Measurements from ENCODE around the gene ZNF831.

Gene ZNF831

DNA sequence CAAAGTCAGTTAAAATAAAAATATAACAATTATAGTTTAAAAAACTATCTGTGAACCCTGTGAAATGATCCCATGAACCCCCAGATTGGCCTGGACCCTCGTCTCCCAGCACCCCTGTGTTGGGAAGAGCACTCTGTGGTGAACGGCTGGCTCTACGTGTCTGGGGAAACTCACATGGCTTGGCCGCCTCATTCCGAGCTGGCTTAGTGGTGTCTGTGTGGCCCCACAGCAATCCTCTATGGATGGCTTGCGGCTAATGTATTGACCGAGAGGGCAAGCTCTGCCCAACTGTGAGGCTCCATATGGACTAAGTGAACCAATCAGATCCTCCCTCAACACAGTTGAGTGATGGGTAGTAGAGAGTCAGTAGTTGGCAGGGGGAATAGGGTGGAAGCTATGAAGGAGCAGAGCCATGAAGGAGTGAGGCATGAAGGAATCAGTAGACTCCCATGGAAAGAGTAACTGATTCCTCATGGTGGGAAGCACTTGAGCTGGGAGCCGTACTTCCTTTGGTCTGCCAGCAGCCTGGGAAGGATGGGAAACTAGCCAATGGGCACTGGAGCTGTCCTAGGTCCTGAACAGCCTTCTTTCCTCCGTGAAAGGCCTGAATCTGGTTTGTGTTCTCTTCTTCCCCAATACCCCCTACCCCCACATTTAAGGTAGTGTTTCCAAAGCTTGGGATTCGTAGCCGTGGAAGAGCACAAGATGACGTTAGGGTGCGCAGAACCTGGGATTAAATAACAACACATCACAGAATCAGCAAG, 21.6 kb upstream of the ZNF831 start:
- DNase-seq (ENCODE audit: low read depth) = no peak

DNA sequence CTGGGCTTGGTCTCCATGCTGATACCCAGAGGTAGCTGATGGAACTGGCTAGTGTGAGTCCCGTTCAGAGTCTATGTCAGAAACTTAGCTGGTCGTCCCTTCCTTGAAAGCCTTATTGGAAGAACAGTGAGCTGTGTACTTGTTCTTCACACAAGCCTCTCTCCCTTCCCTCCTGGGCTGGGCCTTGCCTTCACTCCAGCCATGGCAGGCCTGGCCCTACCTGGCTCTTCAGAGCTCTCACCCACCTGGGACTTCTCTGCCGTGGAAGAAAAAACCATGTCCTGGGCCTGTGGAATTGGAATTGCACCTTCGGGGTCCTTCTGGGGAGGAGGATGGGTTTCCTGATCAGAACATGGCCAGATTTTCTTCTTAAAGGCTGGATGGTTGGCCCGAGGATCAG, 20.3 kb upstream of the ZNF831 start:
- no peak for DNase-seq (ENCODE audit: low read depth)

DNA sequence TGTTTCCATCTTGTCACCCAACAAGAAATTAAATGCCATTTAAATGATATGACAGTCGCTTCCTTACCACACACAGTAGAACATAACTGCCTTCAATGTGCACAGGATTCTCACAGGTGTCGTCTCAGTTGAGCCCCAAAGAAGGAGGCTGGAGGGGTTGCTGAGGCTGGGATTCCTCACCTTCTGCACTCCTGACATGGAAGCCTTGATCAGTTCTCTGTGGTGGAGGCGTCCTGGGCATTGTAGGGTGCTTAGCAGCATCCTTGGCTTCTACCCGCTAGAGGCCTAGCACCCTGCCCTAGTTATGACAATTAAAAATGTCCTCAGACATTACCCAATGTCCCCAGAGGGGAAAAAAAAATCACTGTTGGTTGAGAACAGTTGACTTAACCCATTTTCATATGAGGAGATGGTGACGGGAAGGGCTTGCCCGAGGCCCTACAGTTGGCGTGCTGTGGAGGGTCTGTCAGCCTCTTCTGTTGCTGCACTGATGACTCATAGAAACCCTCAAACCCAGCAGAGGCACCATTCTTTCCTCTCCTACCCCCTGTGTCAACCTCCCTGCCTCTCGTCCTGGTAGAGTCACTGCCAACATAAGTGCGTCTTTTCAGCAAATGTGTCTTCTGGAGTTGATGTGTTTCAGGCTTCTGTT, 19.3 kb upstream of the ZNF831 start:
- DNase-seq (ENCODE audit: low read depth) = no peak

DNA sequence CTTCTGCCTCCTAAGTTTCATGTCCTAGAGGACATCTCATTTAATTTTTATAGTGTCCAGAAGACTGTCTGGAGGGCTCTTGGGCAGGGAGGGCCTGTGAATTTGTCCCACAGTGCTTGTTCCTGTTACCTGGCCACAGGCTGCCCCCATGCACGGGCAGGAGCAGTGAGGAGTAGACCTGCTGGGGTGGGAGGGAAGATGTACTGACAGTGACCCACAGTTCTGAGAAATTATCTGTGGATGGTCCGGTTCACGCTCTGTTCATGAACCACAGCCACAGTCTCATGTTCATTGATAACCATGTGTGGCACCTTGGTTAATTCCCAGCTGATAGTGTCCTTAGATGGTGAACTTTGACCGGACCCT, 18.8 kb upstream of the ZNF831 start:
- no peak for DNase-seq (ENCODE audit: low read depth)

DNA sequence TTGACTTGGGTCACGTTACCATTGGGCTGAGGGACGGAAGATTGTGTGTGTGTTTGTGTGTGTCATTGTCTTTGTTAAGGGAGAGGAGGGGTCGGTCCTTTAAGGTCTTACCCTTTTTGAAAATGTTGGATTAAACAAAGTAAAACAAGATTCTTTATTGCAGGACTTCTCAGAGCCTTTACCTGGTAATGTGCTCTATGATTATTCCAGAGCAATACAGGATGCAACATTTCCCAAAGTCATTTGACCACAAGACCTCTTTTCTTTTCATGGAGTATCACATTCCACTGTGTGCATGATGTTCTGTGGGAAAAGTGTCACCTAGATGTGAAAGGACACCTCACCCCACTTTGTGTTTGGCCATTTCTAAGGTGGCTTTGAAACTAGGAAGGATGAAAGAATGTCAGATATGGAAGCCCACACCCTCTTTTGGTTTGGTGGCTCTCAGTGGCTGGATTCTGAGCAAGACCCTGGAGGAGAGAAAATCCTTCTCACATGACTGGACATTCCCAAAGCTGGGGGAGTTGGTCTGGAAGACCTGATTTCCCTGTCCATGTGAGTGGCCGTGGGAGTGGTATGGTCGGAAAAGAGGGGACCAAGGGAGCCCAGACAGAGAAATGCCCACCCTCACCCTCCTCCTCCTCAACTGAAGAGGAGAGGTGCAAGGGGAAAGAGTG, 18.2 kb upstream of the ZNF831 start:
- no peak for DNase-seq (ENCODE audit: low read depth)

DNA sequence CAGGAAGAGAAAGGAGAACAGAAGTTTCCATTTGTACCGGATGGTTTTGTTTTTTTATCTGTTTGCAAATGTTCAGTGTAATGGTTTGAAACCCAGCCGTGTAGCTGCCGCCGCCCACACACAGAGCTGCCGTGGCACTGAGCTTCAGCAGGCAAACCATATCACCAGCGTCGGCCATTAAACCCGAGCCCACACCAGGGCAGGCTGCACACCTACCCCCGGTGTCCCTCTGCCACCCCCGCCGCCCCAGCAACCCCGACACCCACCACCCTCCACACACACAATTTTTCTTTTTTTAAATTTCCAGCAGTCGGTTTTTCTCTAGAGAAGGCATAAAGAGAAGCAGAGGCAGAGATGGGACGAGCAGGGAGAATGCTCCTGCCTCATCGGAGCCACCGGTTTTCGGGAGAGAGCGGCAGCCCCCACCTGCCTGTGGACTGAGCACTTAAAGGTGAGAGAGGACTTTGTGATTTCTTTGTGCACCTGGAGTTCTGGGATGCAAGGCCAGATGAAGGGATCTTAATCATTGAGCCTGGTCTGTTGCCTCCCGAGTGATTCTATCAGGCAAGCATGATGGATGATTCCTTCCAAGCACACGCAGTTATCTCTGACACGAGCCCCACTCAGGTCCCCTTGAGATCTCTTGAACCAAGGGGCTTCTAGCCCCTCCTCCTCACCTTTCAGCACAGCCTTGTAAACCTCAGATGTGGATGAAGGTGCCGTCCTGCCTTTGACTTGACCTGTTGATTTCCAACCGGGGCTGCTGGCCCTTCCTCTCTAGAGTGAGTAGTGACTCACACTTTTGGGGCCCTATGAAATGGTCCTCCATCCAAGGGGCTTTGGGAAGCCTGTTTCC, 17.5 kb upstream of the ZNF831 start:
- DNase-seq (ENCODE audit: low read depth) = no peak

DNA sequence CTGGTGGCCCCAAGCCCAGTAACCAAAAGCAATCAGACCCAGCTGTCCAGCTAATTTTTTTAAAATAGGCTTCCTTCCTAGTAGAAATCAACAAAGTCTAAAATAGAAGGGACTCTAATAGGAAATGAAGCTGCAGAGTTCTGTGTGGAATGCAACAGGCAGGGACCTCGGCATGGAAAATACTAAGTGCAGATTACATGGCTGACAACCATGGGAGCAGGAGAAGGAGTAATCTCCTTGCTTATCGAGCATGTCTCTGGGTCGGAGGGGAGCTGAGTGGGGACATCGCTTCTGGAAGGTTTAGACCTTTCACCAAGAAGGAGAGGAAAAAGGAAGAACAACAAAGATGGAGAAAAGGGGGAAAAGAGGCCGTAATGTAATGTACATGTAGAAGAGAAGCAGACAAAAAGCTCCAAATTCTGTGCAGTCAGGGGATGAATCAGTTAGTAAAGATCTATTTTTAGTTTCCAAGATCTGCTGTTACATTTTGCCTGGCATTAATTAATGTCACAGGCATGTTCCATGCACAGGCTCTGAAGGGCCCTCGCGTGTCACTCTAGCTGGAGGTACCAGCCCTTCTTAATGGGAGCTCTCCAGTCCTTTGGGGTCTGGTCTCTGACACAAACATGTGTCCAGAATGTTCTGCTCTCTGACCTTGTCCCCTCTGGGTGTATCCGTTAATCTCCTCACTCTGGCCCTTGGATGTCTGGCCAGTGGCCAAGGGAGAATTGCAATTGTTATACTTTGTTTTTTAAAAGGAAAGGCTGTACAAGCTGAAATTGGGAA, 16.6 kb upstream of the ZNF831 start:
- DNase-seq (ENCODE audit: low read depth) = no peak

DNA sequence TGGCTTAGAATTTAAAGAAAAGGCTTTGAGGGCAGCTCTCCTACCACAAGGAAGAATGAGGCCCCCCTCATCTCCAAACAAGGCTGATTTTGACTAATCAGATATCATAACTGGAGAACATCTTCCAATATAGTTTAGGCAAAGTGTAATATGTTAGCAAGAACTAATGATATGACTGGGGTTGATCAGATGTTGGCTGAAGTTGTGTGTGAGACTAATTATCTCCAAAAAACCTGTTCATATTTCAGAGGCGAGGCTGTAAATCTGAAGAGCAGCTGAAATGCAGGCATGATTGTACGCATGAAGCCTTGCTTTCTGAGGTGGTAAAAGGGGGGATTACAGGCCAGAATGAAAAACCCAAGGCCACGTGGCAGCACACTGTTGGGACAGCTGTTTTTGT, 16.0 kb upstream of the ZNF831 start:
- no peak for DNase-seq (ENCODE audit: low read depth)

DNA sequence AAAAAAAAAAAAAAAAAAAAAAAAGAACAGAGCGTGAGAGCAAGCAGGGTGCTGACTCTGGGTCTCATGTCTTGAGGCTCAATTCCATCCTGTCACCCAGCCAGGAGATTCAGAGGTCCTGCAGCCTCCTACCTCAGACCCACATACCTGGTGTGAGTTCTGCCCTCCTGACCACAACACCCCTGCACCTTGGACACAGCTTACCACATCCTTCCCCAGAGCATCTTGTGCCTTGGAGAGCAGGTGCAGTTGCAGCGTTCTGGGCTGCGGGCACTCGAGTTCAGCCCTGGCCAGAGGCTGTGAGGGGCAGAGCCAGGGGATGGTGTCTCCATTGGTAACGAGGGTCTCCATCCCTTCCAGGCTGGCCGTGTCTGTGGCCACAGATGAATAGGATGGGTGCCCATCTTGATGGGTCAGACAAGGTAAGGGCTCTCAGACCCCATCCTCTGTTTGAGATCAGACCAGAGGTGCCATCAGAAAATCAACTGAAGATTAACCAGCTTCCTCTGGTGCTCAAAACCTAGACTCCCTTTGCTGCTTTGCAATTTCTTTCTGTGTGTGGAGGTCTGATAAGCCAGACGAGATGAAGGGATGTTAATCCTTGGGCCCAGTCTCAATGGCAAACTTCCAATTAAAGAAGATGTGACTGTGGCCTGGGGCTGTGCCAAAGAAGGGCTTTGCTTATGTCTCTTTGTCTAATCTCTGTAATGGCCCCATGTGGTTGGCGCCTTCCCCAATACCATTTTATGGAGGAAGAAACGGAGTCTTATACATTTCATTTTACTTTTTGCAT, 14.7 kb upstream of the ZNF831 start:
- DNase-seq (ENCODE audit: low read depth) = no peak

DNA sequence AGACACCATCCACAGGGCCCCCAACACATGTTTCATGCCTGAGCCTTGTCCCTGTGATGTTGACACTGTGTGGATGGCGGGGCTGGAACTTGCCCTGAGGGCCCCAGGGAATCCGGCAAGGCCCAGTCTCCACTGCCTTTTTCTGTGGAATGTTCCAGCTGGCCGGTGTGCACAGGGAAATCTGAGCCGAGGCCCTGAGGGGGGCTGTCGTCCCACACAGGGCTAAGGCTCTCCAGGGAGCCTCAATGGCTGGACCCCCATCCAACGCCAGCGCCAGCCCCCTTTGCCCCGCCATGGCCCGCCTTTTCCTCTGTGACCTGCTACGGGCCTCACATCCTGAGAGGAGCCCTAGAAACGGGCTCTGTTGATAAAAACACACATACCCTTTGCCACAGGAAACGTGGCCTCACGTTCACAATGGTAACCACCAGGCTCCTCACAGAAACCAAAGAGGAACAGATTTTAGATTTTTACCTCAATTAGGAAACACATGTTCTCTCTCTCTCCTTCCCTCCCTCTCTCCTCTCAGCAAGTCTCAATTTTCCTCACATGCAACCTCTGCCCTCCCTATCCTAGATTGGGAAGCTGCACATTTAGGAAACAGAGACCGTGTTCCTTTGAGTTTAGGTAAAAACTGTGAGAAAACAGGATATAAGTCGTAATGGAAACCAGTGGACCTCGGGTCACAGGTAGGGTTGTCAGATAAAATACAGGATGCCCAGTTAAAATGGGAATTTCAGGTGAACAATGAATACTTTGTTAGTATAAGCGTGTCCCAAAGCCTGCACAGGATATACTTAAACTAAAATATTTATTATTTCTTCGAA, 13.7 kb upstream of the ZNF831 start:
- DNase-seq (ENCODE audit: low read depth) = no peak

DNA sequence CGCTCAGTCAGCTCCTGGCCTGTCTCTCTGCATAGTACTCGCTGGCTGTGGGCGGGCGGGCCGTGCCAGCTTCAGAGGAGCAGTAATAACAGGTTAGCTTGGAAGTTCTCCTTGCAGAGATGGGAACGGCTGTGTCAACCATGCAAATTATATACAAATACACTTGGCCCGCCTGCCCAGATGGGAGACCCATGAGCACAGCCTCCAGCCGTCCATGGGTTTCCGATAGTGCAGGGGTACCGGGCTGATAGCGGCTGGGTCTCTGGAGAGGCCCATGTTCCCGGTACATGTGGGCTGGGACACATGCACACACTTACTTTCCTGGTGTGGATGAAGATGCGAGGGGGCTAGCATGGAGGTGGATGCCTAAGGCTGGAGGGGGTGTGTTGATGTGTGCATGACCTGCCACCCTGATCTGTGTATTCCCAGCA, 12.8 kb upstream of the ZNF831 start:
- no peak for DNase-seq (ENCODE audit: low read depth)

DNA sequence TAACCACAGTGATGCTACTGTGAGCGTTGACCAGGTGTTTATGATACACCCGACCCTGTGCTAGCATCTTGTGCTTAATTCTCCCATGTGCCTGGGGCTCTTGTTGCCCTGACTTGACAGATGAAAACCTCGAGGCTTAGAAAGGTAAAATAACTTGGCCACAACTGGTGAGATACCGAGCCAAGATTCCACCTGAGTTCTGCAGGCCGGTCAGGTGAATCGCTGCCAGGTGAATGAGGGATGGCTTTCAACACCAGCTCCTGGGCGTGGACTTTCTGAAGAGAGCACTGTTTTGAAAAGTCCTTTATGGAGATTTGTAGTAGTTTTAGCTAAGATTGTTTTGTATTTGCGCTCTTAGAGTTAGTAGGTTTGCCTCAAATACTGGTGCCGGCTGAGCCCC, 12.2 kb upstream of the ZNF831 start:
- DNase-seq (ENCODE audit: low read depth) = no peak

DNA sequence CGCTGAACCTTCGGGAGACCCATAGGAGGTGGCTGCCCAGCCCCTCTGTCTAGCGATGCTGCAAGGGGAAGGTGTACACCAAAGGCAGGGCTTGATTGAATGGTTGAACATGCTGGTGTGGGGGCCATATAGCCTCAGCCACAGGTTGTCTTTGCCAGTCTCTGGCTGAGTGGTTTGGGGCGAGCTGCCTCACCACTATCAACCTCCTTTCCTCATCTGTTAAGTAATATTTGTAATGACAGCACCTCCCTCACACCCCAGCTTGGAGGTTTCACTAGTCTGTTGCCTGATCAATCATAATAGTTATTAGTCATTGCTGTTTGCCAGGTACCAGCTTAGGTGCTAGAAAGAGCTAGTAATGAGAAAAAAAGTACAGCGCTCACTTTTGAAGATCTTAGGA, 11.8 kb upstream of the ZNF831 start:
- DNase-seq (ENCODE audit: low read depth) = no peak

DNA sequence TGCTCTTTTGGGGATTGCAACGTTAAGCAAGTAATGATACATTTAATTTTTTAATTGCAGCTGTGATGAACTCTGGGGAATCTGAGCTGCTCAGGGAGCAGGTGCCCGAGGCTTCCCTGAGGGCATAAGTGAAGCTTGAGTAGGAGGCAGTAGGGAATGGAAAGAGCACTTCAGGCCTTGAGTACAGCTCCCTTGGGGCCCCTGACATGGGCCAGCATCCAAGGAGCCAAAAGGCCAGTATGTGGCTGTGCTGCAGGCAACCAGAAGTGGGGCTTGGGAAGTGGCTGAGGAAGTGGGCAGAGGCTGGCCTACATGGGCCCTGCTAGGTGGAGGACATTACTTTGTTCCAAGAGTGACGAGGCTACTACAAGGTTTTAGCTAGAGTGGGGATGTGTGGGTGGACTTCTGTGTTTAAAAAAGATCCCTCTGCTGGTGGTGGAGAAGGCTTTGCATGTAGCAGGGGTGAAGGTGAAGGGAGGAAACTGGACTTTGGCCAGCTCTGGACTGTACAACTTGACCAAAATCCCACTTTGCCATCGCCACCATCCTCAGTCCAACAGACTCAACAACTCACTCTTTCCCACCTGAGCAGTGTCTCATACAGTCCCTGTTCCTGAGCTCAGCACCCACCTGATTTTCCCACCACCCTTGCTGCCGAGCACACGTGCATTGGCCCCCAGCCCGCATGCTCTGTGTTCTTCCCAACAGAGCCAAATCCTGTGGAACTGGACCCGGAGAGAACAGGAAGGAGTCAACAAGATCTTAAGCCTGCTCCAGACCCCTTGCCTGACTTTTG, 10.9 kb upstream of the ZNF831 start:
- no peak for DNase-seq (ENCODE audit: low read depth)

DNA sequence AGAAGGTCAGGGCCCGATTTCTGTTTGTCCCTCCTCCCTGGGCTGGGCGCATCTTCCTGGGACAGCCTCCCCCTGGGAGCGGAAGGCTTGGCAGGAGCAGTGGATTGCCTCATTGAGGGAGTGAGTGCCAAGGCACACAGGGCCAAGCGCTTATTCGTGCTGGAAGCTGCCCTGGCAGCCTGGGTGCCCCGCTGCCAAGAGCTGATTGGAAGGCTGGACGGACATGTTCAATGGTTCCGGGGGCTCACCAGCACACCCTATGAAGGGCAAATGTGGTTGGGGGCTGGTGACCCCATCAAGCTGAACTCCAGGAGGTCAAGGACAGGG, 10.3 kb upstream of the ZNF831 start:
- DNase-seq (ENCODE audit: low read depth) = no peak

DNA sequence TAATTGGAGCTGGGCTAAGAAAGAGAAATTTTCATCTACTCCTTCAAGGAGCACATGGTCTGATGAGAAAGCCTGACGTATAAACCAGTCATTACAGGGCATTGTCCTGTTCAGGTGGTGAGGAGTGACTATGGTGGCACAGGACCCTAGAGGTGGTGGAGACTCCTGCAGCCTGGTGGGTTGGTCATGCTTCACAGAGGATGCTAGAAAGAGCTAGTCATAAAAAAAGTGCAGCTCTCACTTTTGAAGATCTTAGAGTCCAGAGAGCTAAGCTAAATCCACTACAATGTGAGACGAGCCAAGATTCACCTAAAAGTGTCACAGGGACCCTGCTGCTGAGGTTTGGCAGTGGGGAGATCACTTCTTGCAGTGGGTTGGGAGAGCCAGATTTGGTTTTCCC, 9.8 kb upstream of the ZNF831 start:
- DNase-seq (ENCODE audit: low read depth) = no peak

DNA sequence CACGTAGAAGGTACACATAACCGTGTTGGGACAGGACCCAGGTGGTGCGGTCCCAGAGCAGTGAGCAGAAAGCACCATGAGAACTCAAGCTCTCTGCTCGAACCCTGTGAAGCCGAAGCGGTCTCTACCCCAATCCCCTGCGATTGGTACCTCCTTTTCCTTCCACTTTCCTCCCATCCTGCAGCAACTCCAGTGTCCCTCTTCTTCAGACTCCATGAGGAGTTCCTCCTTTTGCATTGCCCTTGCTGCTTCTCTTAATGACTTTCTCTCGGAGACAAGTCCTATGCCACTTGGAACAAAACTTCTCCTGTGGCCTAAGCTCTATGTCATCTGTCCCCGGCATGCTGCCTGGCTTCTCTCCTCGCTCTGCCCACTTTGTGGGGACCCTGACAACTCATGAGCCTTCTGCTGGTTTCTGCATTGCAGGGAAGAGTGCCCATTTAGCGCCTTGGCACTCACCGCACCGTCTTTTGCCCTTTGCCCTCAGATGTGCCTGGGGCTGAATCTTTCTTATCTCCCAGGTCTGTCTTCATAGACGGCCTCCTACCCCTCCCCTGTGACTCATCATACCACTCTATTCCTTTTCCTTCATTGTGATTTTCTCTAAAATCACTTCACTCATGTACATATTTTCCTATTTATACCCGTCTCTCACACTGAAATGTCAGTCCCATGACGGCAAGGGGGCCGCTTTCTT, 9.2 kb upstream of the ZNF831 start:
- no peak for DNase-seq (ENCODE audit: low read depth)

DNA sequence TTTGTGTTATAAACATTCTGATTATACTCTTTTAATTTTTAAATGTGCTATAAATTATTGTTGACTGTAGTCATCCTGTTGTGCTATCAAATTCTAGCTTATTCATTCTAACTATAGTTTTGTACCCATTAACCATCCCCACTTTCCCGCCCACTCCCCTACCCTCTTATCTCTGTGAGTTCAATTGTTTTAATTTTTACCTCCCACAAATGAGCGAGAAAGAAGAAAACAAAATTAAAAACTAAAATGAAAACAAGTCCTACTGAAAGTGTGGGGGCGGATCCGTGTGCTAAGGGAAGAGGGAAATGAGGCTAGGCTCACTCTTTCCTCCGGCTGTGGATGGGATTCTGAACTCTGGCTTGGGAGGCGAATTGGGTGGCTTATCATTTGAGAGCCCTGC, 6.6 kb upstream of the ZNF831 start:
- DNase-seq (ENCODE audit: low read depth) = no peak

DNA sequence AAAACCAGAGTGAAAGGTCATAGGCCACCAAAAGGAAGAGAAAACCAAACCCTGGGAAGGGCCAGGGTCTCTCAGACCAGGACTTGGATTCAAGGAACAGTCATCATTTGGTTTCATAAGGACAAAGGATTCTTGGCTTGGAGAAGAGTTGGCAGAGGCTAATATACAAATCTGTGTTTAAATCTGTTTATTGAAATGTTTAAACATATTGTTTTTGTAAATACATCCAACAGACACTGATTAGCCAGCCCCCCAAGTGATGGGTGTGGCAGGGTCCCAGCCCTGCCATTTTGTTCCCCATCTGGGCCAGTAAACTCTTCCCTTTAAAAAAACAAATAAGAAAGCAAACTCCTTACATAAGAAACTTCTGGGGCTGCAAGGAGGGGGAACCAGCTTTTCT, 6.1 kb upstream of the ZNF831 start:
- no peak for DNase-seq (ENCODE audit: low read depth)

Measured in iris pigment epithelial cell (primary cell).